ENCODE measurements around the gene EFHD1.

GRCh38 chr2:232697059-232697806 is 63.8 kb downstream of the EFHD1 start, which contains the start of gene GIGYF2:
- TF ChIP-seq CTCF (IDR thresholded peaks at IDR 0.05) (no peak), POLR2A (IDR thresholded peaks at IDR 0.05) (peak; percentile 23), EP300 (IDR thresholded peaks at IDR 0.05; ENCODE audit: low read depth) (no peak)

Measured in transverse colon (tissue), 3 donors.